ENCODE measurements around the gene KCNJ9.

The KCNJ9 gene

GRCh38 chr1:160087118-160087662, 5.9 kb downstream of the KCNJ9 start:
- DNase-seq (ENCODE audit: low spot score): no peak

- no peak for DNase-seq (ENCODE audit: low spot score)
Measured at GRCh38 chr1:160089883-160090282, 8.5 kb downstream of the KCNJ9 start.

GRCh38 chr1:160090760-160091159, 9.4 kb downstream of the KCNJ9 start:
- DNase-seq (ENCODE audit: low spot score): no peak

DNA sequence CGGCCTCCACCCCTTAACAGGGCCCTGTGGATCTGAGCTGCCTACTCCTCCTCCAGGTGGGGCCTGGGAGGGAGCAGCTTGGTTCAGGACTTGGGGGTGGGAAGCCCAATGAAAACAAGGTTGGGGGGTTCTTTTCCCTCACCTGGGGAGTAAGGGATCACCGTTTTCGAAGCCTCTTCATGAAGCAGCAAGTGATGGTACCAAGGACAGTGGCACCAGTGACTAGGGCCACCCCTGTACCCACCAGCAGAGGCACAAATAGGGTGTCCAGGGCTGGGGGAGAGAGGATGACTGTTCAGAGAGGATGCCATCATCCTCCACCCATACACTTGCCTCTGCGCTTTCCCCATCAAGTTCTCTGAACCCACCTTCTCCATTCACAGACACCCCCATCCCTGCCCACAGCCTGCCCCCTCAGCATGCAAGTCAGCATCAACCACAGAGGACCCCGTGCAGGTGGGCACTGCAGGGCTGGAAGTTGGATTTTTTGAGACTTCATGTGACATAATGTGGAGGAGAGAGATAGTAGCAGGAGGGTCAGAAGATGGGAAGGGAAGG, 10.4 kb downstream of the KCNJ9 start:
- no peak for DNase-seq (ENCODE audit: low spot score)

GRCh38 chr1:160092366-160093068, 11.2 kb downstream of the KCNJ9 start:
- DNase-seq (ENCODE audit: low spot score): no peak

- no peak for DNase-seq (ENCODE audit: low spot score)
Measured at GRCh38 chr1:160093069-160093395, 11.7 kb downstream of the KCNJ9 start.

- DNase-seq (ENCODE audit: low spot score): no peak
Measured at GRCh38 chr1:160093624-160094290, 12.4 kb downstream of the KCNJ9 start.

DNA sequence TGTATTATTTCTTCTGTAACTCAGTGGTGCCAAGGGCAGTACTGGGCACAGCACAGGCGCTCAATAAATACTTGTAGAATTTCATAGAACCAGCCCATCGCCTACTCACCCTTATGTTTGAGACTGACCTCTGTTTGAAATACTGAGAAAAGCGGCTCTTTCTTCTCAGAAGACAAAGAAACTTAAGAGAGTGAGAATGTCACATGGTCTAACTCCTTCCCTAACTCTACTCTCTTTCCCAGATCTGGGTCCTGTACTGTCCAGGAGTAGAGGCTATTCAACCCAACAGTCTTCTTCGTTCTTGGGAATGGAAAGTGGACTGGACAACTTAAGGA, 12.9 kb downstream of the KCNJ9 start:
- no peak for DNase-seq (ENCODE audit: low spot score)

- no peak for DNase-seq (ENCODE audit: low spot score)
Measured at GRCh38 chr1:160094806-160095205, 13.5 kb downstream of the KCNJ9 start.

DNA sequence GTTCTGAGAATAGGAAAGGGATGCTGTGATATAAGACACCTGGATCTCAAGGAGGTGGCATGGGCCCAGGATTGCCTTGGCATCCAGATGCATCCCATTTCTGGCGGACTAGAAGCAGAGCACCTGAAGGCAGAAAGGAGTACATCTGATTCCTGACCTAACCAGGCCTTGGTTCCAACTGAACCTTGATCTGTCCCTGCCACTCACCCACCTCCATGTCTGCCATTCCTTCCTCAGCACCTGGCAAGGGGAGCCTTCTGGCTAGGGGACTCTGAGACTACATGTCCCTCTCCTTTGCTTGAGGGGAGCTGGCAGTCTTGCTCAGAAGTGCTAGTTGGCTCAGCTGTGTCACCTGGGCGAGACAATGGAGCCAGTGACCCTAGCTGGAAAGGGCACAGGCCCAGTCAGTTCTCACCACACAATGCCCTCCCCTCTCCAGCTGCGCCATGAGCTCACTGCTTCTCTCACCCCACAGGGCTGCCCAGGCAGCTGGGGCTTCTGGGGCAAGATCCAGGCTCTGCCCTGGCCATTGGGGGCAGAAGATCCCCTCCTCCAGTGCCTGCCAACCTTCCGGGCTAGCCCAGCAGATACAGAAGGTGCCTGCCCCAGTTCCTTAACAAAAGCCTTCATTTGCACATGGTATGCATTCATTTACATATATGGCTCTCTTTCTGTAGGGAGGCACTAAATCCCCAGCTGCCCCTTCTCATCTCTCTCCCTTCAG, 14.2 kb downstream of the KCNJ9 start:
- DNase-seq (ENCODE audit: low spot score): no peak

DNA sequence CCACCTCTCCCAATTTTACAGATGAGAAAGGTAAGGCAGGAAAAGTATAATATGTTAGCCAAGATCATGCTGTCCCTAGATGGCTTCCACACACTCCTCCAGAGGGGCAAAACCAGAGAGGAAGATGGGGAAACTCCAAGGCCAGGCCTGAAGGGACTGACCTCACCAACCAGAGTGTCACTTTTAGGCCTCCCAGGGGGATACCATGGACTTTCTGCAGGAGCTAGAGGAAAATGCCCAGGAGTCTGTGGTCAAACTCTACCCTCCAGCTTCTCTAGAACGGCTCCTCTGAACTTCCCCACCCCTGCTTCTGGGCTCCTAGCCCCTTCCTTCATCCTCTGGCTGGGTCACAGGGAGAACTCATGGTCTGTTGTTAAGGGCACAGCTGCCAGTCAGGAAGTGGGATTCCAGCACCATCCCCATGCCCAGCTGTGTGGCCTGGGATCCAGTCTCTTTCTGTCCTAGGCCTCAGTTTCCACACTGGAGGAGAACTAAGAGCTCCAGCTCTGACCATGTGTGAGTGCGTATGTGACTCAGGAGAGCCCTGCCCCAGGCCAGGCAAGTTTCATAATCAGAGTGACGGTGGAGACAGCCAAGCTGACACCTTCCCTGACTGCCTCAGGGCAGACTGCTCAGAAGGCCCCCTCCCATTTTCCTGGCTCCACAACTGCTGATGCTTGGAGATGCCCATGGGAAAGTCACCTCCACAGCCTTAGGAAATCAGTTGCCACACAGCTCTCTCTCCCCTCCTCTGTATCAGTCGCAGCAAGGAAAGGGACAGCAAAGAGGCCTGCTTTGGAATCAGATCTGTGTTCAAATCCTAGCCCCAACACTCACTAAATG, 15.2 kb downstream of the KCNJ9 start:
- DNase-seq (ENCODE audit: low spot score): no peak

DNA sequence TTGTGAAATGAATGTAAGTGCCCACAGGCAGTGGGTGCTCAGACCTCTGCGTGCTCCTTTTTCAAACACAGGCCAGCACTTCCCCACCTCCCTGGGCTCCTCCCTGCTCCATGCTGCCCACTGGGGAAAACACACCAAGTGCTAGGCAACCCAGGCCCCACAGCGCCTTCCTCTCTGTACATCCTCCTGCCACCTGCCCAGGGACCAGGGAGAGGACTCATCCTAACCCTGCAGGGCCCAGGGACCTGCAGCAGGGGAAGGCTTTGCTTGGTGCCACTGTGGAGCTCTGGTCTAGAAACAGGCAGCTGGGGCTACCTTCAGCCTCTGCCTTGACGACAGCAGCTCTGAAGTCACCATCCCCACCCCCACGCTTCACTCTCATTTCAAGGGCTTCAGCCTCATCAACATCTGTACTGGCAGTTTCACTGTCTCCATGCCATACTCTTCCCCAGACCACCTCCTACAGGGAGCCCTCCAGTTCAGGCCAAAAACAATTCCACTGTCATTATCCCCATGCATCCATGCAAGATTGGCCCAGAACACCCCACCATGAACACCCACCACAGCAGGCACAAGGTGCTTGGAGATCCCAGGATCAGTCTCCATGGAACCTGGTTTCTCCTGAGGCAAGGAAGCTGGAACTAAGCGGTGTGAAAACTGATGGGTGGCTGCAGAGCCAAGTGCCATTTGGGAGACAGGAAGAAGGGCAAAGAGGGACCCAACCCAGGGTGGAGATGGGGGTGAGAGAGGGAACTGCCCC, 16.0 kb downstream of the KCNJ9 start:
- DNase-seq (ENCODE audit: low spot score): no peak

DNA sequence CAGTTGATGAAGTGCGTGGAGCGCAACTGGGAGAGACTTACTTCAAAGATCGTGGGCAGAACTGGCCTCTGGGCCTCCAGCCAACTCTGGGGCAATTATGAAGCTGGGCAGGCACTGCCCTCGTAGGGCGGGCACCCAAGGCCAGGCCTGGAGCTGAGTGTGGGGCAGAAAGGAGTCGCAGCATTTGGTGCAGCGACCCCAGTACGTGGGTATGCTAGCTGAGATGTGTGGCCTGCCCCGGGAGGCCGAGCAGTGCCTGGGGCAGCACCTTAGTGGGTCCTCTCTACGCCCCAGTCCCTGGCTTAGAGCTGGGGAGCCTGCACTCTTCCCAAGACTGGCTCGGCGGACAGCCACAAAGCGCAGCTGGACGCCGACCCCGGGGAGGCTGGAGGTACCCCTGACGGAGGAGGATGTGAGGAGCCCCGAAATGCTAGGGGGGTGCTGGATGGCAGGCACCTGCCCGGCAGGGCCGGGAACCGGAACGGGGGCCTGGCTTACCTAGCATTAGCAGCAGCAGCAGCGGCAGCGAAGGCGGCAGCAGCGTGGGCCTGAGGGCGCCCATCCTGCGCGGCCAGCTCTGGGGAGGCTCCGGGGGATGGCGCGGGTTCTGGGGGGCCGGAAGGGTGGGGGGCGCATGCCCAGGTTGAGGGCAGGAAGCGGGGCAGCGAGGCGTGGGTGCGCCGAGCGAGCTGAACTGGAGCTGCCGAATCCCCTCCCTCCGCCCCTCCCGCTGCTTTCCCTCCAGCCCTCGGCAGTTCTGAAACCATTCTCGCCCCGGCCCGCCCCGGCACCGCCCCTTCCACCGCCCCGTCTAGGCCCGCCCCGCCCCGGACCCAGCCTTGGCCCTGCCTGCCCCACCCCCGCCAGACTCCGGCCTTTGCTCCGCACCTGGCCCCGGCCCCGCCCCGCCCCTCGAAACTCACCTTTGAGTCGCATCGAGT, 16.8 kb downstream of the KCNJ9 start, which contains the start of gene IGSF8:
Gene IGSF8 (minus strand): TSS at position 709 of the 941 bp plus-strand sequence. CDS start 147 bp downstream, at position 562.
- peak; percentile 94 for DNase-seq (ENCODE audit: low spot score)

DNA sequence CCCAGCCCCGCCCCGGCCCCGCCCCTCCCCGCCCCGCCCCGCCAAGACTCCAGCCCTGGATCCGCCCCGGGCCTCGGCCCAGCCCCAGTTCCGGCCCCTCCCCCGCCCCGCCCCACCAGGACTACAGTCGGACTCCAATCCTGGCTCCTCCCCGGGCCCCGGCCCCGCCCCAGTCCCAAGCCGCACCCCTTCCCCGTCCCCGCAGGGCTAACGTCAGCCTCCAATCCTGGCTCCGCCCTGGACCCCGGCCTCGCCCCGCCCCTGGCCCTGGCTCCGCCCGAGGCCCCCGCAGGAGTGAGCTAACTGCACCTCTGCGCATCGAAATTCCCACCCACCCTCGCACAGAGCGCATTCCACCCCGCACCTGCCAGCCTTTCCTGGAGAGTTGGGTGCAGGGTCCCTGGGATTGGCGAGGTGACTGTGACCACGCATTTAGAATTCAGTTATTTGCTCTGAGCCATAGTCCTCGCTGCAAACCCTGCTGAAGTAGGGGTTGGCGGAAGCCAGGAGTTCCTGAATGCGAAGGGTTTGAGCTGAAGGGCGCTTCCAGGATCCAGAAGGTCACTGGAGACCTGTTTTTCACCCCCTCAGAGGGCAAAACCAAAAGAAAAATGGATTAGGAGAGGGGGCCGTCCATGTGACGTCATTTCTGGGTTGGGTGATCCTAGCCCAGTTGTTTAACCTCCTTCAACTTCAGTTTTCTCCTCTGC, 17.7 kb downstream of the KCNJ9 start:
- DNase-seq (ENCODE audit: low spot score): peak; percentile 99

DNA sequence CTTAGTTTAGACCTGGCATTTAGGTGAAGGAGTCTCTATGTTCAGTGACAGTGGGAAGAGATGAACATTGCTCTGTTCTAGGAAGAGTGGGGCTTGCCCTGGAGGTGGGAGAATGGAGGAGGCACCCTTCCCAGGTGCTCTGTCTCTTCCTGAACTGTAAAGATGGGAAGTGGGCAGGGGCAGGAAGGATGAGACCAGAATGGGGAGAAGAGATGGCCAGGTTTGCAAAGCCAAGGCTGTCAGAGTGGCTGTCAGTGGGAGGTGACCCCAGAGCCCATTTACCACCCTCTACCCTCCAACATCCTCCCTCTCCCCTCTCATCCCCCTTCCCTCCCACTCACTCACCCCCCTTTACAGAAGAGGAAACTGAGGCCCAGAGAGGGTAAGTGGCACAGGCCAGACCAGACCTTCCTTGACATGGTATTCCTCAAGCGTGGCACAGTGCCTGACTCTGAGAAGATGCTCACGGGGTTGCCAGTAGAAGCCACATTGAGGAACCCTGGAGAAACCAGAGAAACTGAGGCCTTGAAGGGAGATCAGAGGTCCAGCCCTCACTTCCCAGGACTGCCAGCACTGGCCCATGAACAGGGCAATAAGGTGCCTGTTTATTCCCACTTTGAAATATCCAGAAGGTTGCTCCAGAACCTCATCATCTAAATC, 18.5 kb downstream of the KCNJ9 start:
- DNase-seq (ENCODE audit: low spot score): no peak

DNA sequence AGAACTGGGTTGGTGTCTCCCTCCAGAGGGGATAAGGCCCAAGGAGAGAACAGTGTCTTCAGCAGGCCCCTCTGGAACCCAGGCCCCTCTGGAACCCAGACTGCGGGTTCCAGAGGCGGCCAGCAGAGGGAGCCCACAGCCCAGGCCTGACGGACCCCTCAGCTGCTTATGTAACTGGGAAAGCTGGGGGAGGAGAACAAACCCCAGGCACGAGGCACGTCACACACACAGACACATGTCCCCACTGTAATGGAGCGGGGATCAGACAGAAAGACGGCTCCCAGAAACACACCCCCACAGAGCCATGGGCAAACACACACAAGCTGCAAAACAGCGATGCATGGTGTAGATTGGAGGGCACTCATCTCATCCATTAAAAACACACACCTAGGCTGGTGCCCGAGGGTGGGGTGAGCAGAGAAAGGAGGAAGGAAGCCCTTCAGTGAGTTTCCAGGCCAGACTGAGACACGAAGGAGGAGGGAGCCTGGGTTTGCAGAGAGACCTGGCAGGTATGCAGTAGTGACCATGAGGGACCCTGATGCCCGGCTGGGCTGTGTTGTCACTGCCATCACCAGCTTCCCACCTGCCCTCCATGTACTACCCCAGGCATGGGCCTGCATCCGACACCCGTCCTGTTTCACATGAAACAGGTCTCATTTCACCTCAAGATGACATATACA, 19.8 kb downstream of the KCNJ9 start:
- peak; percentile 91 for DNase-seq (ENCODE audit: low spot score)

DNA sequence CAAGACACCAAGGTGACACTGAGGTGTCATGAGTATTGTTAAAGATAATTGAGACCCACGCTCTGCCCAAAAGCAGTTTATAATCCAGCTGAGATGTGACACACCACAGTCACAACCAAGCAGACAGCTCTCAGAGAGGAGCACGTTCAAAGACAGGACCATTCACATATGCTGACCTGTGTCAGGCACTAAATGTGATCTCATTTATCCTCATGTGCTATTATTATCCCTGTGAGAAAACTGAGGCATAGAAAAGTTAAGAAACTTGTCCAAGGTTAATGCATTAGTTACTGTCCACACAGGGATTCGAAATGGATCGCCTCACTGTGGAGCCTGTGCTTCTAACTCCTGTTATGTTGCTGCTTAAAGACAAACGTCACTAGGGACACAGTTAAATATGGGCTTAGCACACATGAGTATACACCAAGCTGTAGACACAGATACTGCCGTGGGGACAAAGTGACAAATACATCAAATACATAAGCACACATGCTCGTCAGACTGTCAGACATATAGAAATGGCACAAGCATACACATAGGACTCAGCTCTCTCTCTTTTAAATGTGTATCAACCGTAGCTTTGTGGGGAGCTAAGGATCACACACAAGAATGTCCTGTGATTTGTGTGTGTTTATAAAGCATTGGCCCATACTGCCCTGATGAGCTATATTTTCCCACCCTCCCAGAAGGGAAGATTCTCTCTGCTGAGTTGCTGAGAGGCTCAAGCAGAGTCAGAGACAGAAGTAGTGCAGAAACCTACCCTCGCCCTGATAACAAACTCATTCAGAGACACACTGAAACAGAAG, 20.6 kb downstream of the KCNJ9 start:
- no peak for DNase-seq (ENCODE audit: low spot score)

All from D341Med (cell line).